HT1080 (cell line): ENCODE measurements around the gene PAPPA2. TPM values are rescaled to one million over a fixed set of nuclear protein-coding genes. Genes with fewer than 3 reads are reported as not detected.

Source experiments
- DNase-seq: peaks from one replicate; pipeline ENCODE4 v3.0.0-alpha.2; 2015; ENCODE audit warnings: low read depth
- total RNA-seq: library from RNA; depleted of rRNA; stranded (reverse); fragments of >200 nt; shearing (Covaris generic); gene quantifications from 2 replicates; pipeline ENCODE4 v1.2.3, GENCODE V29; 2014

PAPPA2 gene
- total RNA-seq, 1 experiment from 2014 or later = 3.0 TPM

DNA sequence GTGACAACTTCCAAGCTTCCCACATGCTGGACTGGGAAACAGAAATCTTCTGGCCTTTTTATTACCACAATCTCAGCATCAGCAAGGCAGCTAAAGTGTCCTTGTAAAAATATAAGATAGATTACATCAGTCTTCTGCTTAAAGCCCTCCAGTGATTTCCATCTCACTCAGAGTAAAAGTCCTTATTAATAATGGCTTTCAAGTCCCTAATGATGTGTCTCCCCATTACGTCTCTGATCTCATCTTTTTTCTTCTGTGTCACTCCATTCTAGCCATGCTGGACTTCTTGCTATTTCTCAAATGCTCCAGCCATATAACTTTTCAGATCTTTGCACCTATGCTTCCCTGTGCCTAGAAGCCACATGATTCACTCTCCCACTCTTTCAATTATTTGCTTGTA lies 22.1 kb downstream of the PAPPA2 start:
- no peak for DNase-seq

DNA sequence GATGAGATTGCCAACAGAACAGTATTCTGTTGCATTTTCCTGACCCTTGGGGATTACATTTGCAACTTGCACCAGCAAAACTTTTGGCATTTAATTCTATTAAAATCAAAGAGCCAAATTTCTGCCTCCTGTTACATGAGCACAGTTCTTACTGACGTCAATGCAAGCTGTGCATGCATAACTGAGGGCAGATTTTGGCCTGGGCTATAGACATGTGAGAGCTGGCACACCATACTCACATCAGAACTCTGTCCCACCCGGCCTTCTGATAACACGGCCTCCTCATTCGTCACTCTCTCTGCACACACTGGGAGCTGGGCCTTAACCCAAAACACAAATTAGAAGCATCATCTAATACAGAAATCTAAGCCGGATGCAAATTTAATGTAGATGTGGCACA lies 31.5 kb downstream of the PAPPA2 start:
- no peak for DNase-seq

DNA sequence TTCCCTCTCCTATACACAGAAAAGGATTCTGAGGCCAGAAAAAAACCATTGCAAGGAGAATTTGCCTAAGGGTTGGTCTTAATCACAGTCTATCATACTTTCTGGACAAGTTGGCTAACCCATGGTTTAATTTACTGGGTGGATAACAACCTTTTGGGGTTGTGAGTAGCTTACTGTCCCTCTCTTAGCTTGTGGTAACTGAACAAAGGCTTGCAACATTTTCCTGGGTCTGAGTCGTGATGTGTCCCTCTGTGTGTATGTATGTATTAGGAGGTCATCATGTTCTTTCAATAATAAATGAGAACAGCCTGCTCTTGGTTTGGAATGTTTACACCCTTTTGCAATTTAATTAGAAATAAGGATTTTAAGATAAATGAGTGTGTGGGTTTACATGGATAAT lies 36.7 kb downstream of the PAPPA2 start:
- DNase-seq = peak; percentile 13

DNA sequence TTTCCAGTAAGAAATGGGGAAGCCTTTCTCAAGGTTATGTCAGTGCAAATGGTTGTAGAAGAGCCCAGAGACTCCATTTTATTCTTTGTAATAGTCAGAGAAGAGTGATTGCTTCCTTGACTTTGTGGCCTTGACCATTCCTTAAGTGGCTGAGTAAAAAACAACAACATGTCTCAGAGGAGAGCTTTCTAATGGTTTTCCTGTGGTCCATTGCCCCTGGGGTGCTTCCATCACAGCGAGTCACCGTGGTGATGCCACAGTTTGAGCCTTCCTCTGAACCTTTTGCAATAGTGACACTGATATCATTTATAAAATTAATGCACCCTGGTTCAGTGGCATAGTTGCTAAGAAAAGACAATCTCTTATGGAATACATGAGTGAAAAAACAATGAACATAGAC lies 38.6 kb downstream of the PAPPA2 start:
- DNase-seq = no peak

DNA sequence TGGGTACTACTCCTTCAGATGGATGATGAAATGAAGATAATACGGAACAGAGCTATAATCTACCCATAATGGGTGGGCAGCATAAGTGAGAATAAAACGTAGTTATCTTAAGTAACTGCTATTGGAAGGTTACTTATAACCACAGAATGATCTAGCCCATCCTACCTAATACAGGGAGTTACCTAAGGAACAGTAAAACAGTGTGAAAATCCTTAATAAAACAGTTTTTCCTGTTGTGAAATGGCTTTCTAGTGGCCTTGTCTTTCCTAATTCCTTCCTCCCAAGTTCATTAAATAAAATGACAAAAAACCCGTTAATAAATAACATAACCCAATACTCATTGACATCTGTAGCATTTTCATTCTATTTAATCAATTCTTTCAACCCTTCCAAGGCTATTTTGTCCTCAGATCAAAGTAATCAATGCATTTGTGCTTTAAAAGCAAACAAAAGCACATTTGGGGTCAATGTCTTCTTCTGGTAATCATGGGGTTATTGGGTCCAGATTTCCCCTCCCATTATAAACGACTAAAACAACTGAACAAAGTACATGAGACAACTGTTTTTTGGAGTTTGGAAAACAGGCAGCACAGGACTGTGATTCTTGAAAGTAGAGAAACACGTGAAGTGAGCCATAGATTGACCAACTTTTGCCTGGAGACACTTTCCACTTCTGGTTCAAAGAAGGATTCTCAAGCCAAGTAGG lies 42.0 kb downstream of the PAPPA2 start:
- no peak for DNase-seq

DNA sequence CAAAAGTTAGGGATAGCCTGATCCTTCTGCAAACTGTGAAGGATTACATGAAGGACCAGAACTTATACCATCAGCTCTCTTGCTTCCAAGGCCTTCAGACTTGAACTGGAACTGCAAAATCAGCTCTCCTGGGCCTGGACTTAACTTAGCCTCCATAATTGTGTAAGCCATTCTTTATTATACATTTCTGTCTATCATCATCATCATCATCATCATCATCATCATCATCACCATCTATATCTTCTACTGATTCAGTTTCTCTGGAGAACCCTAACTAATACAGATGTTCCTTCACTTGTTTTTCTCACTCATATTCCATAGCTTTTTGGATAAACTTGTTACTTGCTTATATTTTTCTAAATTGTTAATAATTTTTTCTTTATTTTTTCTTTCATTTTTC lies 50.0 kb downstream of the PAPPA2 start:
- no peak for DNase-seq

DNA sequence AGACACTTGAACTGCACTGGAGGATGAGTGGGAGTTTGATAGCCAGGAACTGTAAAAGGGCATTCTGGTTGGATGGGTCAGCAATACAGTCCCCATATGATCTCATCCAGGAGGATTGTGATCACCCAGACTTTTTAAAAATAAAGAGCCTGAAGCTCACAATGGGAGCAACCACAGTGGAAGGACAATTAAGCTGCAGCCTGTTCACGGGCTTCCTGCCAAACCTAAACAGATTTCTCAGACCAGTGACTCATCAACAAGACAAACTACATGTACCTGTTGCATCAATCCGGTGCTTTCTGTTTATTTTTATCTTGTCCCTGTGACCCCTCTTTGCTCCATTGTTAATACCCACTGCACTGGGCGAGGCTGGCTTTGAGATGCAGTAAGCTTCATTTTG lies 52.3 kb downstream of the PAPPA2 start:
- DNase-seq = peak; percentile 95

DNA sequence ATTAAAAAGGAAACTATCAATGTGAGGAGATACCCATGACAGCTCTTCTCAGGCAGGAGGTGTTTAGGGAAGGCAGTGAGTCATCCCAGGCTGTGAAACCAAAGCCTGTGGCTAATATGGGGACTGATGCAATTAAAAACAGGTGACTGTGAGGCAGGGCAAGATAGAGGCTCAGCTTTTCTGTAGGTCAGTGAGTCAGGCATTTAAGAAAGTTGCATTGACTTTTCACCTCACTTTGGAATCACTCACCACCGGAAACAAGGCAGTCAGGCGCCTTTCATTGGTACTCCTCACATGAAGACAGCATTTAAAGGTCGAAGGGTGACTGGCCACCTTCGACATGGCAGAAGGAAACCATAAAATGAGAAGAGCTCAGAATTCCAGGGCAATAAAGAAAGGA lies 54.5 kb downstream of the PAPPA2 start:
- DNase-seq = peak; percentile 94

DNA sequence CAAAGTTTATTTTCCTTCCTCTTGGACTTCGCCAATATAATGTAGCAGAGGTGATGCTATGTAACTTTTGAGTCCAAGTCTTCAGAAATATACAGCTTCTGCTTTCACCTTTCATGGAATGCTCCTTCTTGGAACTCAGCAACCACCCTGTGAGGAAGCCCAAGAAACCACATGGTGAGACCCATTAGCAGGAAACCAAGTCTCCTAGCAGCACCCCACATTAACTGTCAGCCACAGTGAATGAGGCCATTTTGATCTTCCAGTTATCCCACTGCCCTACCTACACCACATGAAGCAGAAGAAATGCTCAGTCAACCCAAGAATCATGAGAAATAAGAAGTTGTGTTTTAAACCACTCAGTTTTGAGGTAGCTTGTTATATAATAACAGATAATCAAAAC lies 58.2 kb downstream of the PAPPA2 start:
- DNase-seq = no peak

DNA sequence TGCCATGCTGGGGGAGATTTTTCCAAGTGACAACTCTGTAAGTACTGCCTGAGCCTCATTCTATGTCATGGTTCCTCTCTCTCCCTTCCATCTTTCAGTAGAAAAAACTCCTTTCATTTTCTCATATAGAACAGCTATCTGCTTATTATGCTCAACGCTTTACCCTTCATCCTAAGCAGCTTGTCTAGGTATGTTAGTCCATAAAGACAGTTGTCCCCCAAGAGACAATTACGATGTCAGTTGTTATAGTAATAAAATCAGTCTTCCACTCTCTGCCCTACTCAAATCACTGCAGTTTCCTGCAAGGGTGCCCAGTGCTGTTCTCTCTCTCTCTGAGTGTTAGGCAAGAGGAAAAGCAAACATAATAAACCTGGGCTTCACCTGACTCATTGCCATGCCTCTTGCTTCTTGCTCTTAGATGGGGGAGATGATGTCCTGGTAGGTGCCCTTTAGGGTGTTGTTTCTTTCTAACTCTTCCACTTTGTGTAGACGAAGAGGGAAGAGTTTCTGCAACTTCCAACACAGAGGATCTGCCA lies 59.4 kb downstream of the PAPPA2 start:
- no peak for DNase-seq

DNA sequence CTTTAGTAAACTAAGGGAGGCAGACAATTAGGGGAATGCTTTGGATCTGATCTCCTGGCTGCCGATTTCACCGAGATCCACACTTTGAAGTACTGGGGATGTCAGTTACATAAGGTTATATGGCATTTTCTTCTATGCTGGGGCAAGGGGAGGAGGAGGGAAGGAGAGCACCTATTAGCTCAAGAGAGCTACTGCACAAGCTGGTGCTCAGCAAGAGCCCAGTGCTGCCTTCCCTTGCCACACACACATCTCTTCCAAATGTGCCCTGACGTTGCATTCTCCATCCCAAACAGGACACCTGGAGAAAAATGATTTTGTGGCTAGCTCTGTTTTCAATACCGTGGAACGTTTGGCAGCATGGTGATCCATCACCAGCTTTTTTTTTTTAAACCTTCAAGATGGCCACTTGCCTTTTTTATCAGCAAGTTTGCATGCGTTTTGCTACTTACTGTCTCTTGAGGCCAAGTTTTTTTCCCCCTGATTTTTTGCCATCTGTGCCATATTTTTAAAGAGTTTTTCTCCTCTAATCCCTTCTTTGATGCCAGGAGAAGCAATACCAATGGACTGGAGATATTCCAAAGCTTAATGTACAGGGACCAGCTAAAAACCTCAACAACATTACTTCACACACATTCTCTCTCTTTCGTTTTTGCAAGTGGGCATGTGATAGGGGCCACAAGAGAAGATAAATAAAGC lies 66.6 kb downstream of the PAPPA2 start:
- no peak for DNase-seq

DNA sequence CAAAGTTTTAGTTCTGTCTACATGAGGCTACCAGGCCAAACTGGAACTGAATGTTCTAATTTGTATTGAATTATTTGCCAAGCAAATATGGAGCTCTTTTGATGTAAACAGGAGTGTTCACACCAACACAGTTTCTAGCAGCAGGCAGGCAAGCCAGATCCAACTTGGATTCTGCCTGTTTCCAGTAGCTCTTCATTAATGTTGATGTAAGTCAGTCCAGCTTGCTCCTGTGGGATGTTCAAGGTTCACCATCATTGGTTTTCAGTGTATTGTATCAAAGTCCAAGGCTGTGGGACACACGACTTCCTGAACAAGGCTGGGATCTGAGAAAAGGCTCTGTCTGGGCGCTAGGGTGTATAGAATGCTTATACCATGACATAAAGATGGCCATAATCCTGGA lies 68.1 kb downstream of the PAPPA2 start:
- no peak for DNase-seq

DNA sequence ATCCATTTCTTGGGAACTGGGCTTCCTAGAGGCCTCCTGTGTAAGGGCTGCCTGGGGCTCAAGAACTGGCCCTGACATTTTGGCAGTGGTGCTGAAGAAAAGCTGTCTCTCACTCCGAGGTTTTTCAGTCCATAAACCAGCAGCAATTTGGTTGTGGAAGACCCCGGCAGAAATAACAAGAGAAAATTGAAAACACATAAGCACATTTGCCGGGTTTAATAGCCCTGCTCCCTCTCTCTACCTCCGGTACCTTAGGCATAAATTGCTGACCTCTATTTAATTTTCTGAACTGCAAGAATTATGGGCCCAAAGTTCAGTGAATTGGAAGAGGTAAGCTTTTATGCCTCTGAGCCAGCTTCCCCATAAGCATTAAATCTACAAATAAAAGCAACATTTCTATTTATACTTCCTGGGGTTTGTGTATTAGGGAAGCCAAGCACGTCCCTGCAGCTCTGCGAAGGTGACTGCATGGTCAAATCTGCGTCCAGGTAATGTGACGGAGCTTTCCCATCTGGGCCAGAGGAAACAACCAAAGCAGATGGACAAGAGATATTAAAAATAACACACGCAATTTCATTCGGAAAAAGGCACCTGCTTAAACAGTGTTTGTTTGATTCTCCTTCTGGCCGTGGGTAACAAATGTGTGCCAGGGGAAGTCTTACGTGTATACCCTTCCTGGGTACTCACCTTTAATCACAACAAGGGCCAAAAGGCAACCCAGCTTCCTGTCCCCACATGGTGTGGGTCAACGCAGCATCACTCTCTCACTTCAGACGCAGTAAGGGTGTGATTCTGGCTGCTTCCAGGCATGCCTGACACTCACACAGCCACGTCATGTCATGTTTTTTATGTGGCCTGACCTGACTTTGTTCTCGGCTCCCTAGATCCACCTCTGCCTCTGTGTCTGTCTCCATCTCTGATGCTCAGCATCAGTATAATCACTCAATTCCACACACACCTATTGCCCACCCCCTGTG lies 69.2 kb downstream of the PAPPA2 start:
- no peak for DNase-seq

DNA sequence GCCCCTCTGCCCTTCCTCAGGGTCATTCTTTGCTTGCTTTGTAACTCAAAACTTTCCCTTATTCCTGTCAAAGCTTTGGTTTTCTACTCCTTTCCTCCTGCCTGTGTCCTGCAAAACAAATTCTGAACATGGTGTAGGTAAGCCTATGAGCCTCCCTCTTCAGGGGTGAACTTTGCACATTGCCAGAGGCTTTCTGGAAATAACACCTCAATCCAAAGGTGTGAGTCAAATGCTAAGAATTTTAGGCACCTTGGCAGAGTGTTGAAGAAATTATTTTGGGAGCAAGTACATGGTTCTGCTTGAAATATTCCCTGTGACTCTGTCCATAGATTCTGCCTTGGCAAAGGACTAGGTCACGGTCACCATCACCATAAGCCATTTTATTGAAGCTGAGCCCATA lies 70.0 kb downstream of the PAPPA2 start:
- DNase-seq = no peak

DNA sequence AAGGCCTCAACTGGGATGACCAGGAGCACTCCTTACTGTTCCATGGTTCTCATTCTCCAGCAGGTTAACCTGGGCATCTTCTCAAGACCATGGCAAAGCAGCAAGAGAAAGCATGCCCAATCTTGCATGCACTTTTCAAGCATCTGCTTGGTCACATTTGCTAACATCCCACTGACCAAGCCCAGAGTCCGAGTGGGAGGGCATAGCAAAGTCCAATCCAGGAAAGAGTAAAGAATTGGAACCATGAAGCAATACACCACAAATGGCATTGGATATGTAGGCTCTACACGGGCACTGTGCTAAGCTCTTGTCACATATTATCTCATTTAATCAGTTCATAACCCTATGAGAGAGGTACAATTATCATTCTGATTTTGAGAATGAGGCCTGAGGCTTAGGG lies 73.6 kb downstream of the PAPPA2 start:
- DNase-seq = no peak

DNA sequence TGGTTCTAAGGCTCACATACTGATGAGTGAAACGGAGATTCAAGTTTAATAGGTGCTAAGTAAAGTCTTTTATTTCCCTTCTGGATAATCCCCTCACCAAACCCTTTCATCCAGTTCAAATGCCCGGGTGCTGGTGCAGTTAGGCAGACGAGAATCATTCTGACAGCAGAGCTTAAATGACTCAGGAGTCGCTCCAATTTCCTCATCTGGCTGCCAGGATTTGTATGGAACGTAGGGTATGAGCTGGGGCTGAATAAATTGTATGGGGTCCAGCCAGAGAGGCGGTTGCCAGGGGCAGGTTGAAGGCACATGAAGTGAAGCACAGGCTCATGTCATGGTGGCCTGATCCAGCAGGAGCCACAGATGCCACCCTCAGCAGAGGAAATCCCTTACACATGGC lies 76.0 kb downstream of the PAPPA2 start:
- no peak for DNase-seq

DNA sequence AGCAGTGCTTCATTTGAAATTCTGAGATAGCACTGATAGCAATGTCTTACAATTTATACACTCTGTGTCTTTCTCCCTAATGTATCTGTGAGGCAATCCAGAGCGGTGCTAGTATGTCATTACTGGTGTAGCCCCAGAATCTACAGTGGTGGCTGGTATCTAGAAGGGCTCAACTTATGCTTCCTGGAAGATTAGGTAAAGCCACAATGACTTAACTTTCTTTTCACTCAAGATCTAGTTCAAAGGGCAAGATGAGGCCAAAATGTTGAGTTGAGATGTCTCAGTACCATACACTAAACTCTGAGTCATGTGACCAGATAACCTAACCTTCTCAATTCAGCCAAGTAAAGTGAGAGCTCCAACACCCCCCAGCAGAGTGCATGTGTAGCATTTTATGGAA lies 77.5 kb downstream of the PAPPA2 start:
- DNase-seq = no peak

DNA sequence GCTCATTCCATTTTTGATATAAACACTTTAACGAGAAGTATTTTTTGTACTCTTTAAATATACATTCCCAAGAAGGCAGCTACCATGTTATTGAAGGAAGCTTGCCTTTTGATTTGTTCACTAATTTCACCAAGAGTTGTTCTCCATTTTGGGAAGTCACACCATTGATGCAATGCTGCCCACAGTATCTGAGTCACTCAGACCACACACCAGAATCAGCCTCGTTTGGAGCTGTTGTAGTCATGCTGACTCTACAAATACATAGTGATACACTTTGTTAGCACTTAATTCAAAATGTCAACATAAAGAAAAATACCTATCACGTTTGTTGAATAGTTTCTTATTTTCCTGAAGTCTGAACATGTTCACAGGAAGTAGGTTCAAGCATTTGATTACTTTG lies 78.7 kb downstream of the PAPPA2 start:
- peak; percentile 66 for DNase-seq

DNA sequence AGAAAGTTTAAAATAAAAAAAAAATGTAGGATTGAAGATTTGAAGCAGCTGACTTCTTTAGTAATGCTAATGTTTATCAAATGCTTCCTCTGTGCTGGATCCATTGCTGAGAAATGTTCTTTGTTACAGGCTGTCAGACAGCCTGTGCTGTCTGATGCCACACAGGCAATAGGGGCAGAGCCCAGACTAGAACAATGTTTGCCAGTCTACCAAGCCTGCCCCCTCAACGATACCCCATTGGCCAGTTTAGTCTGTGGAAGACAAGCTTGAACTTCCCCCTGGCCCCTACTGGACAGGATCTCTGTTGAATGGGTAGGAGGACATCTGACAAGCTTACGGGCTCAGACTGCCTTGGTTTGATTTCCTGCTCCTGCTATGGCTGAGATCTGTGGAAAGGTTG lies 79.4 kb downstream of the PAPPA2 start:
- no peak for DNase-seq

DNA sequence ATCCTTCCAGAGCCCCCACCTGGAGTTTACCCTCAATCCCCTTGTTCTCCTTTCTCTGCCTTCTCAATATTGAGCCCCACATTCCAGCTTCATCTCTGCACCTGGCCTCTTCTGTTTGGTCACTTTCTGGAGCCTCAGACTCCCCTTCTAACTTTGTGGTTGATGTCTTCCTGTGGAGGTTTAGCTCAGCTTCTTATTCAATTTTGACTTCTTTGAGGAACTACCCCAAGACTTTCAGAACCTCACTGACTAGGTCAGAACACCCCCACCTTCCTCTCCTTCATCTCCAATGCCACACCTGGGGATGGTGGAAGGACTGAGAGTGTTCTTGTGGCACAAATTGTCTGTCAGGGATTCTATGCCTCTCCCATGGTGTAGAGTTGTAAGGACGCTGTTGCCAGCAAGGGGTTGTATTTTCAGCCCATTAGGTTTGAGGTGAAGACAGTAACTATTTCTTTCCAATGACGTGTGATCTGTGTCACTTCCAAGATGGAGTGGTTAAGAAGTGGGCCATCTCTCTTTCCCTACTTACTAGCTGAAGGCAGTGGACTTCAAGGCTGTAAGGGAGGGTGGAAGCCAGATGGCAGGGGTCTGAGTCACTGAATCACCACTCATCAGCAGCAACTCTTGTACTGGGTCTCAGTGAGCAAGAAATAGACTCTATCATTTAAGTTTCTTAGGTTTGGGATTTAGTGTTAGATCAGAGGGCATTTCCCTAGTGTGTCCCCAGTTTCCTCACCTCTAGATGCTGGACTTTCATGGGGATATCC lies 80.6 kb downstream of the PAPPA2 start:
- DNase-seq = peak; percentile 50

DNA sequence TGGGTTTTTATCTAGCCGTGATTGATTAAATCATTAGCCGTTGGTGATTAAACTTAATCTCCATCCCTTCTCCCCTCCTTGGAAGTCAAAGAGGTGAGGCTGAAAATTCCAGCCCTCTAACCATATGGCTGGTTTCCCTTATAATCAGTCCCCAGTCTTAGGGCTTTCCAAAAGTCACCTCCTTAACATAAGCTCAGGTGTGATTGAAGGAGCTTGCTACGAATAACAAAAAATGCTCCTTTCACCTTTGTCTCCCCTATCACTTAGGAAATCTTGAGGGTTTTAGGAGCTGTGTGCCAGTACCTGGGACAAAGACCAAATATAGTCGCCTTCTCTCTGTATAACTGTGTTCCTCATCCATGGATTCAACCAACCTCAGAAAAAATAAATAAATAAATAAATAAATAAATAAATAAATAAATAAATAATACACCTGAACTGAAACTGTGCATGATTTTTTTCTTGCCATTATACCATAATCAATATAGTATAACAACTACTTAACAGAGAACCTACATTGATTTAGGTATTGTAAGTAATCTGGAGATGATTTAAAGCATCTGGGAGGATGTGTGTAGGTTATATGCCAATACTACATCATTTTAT lies 82.2 kb downstream of the PAPPA2 start:
- DNase-seq = no peak
